ENCODE results near the gene LRRC61.
"Not testable (repeated sequence)": the region's sequence is repeated elsewhere in the genome, so short reads cannot be mapped to it uniquely, and the experiment has no call there.

LRRC61 gene, protein sequence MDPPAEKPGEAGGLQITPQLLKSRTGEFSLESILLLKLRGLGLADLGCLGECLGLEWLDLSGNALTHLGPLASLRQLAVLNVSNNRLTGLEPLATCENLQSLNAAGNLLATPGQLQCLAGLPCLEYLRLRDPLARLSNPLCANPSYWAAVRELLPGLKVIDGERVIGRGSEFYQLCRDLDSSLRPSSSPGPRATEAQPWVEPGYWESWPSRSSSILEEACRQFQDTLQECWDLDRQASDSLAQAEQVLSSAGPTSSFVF

GRCh38 chr7:150322833-150323681, at the start of gene LRRC61, which contains the start of gene ACTR3C:
Gene LRRC61 (plus strand): TSS chr7:150323355. CDS start chr7:150336862, 13,507 bp downstream.
Gene ACTR3C (minus strand): TSS chr7:150323545. CDS start chr7:150295296, 28,249 bp downstream.
- DNase-seq = peak; percentile 68

DNA sequence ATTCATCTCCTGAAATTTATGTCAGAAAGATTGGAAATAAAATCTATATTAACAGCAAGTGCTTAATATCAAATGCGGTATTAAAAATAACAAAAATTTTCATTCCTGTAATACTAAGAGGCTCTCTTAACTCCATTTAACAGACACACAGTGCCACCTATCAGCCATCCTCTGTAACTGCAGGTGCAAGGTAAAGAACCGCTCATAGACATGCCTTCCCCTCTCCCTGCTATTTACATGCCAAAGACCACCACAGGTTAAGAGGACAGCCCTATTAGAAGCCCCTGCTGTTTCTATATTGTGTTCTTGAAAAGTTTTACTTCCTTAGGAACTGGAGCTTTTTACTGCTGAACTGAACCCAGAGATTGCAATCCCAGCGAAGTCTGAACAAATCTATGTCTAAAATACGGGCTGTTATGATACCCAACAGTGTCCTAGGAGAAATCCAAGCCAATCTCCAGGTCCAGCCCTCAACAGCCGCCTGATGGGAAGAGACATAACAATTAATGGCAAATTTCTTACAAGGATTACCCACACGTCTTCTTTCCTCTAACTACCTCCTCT, 46.9 kb upstream of the LRRC61 start:
- DNase-seq = peak; percentile 8

DNA sequence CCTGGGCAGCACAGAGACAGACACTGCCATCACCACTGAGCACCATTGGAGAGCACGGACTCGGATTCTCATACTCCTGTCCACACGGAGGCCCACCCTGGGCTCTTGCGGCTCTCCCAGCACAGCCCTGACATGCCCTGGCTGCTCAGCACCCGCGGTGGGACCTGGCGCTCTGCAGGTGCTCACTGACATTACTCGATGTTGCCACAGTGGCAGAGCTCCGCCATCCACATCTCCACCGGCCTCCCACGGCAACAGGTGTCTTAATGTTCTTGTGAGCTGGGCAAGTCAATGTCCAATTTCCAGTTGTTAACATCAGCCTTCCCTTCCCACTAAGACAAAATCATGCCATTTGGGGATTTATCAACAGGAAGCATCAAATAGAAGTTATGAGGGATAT, 44.8 kb upstream of the LRRC61 start:
- not testable (repeated sequence) for DNase-seq

GRCh38 chr7:150281681-150282403, 41.3 kb upstream of the LRRC61 start:
- not testable (repeated sequence) for DNase-seq

GRCh38 chr7:150283111-150283510, 40.0 kb upstream of the LRRC61 start:
- DNase-seq = not testable (repeated sequence)

- DNase-seq = not testable (repeated sequence)
These were observed 39.5 kb upstream of the LRRC61 start for GRCh38 chr7:150283608-150284007.

DNA sequence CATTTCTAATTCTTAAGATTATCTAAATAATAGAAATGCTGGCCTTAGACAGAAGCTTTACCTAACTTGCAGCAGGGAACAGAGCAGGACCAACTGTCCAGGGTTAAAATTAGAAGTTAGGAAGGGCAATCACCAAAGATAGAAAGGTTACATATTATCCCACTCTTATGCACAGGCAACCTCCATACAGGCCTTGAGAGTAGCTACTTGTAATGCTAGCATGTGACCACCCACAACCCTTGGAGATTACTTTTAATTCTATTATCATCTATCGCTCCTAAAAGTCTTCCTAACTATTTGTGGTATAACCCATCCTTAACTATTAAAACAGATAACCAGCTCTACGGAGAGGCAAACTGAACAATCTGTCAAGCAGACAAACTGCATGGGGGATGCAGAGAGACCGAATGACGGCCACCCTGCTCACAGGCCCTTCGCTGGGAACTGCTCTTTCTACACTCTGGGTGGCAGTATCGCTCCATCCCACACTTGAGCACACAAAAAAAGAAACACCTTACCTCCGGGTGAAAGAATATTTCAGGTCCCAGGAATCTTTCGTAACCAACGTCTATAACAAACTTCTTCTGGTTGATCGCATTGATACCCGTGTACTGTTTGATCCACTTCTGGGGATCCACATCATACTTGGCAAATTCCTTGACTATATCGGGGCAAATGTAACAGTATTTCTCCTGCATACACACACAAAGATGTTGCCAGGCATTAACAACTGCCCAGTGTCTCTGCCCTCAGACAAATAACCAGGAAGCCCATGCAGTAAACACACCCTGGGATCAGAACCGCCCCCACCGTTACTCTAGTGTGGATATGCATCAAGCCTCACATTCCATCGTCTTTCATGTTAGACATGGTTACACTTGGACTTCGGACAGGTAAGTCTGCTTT, 37.1 kb upstream of the LRRC61 start:
- peak; percentile 16 for DNase-seq

- DNase-seq = not testable (repeated sequence)
These were observed 35.3 kb upstream of the LRRC61 start for GRCh38 chr7:150287815-150288214.

- not testable (repeated sequence) for DNase-seq
These were observed 34.3 kb upstream of the LRRC61 start for GRCh38 chr7:150288816-150289215.

DNA sequence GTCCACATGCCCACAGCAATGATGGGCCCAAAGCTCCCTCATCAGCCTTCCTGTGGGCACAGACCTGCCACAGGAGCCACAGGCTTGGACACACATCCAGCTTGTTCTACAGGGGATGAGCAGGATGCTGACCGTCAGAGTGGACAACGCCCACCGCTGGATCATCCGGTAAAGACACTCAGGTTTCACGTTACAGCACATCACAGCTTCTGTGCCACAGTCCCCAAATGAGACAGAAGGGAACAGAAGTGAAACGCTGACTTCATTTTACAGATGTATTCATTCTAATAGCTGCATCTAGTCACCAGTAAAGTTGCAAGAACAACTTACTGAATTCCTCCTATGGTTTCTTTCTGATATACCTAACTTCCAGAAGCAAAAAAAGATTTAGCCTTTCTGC, 32.8 kb upstream of the LRRC61 start:
- DNase-seq = not testable (repeated sequence)

DNA sequence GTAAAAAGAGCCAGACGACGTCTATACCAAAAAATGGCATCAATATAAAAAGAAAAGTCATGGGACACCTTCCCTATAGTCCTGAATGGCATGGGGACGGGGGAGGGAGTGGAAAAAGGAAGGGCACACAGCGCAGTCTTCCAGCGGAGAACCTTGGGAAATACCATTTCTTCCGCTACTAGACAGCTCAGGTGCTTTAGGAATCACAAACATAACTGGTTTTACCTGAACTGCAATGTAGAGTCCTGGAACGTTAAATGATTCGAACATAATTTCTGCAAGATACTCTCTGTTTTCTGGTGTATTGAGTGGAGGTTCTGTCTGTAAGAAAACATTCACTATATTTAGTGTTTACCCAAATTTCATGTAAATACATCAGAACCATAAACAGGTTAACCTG, 28.1 kb upstream of the LRRC61 start:
- DNase-seq = not testable (repeated sequence)

DNA sequence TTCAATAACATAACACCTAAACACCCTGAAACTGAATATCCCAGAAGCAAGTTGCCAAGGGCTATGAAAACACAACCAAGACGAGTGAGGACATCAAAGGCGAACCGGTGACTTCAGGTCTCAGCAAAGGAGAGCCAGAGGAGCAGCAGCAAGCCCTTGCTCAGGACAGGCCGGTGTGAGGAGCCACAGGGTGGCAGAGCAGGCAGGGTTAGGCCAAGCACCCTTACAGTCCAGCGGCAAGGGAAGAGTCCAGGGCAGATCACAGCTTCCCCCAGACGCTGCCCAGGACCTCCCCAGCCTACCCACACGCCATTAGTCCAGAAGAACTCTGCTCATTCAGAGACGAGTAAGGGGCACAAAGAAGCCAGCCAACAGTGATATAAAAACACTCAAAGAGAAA, 27.5 kb upstream of the LRRC61 start:
- not testable (repeated sequence) for DNase-seq

DNA sequence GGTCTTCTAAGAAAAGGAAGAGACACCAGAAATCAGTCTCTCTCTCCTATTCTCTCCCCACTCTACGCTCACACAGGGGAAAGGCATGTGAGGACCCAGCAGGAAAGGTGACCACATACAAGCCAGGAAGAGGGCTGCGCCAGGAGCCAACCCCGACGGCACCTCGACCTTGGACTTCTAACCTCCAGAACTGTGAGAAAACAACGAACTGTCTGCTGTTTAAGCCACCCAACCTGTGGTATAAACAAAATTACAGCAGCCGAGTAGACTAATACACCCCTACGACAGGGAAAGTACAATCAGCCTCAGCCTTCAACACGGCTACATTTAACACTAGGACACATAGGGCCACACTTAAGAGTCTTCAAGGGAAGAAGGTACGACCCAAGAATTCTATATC, 26.4 kb upstream of the LRRC61 start:
- DNase-seq = not testable (repeated sequence)

DNA sequence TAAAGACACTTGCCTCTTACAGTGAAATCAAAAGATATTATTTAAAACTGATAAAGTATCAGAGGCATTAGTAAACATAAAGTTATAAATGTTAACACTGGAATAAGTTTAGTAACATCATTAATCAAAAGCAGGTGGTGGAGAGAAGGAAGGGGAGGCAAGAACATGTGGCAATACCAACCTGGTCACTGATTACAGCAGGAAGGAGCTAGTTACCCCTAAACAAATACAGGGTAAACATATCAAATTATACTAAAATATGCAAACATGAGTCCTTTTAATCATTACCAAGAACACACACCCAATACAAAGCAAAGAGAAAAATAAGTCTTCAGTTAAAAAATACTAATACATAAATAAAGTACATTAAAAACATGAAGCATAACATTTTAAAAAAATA, 25.2 kb upstream of the LRRC61 start:
- not testable (repeated sequence) for DNase-seq

DNA sequence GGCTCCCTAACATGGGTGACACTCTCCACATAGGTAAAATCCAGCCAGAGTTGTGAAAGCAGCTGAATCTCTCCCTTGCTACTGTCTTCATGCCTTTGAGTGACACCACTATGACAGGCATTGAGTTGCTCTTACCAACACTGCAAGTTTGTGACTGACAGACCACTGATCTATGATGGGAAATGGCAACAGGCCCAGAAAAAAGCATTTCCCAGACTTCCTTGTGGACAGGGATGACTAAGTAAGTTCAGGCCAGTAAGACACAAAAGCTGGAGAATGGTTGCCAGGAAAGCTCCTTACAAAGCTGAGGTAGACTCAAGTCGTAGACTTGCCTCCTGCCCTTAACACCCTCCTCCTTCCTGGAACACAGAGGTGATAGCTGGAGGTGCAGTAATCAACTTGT, 20.2 kb upstream of the LRRC61 start:
- not testable (repeated sequence) for DNase-seq

- DNase-seq = not testable (repeated sequence)
These were observed 18.5 kb upstream of the LRRC61 start for GRCh38 chr7:150304499-150305258.

GRCh38 chr7:150305259-150305902, 17.8 kb upstream of the LRRC61 start:
- DNase-seq = not testable (repeated sequence)

DNA sequence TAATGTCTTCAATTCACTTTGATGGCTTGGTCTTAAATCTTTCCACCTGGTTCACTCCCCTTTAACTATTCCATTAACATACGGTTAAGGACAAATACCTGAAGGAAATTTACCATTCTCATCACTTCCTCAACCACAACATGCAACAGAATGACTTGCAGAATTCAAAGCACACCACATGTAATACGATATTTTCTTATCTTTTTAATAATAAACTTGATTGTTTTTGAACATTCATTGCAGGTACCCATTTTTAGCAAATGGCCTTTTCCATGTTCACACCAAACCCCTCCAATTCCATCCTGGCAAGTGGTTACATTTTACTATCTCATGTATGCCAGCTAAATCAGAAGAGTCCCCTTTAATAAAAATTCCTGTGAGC, 17.3 kb upstream of the LRRC61 start:
- not testable (repeated sequence) for DNase-seq

GRCh38 chr7:150306377-150306776, 16.8 kb upstream of the LRRC61 start:
- not testable (repeated sequence) for DNase-seq

- no peak for DNase-seq
These were observed 16.0 kb upstream of the LRRC61 start for GRCh38 chr7:150307129-150307528.

Measured in stimulated activated CD4-positive, alpha-beta T cell treated with anti-CD3 and anti-CD28 coated beads, Interleukin-4, amount 100 ng/mL, for 1 hour (primary cell).